Lower leg skin (tissue), 4 donors: ENCODE data around the gene LAMB4. TPM values are rescaled to one million over a fixed set of nuclear protein-coding genes. Genes with fewer than 3 reads are reported as not detected.

Experiments
- DNase-seq, 2 donors: peaks; one replicate each; pipeline ENCODE4 v3.0.0-alpha.2; 2019; ENCODE audit warnings: low spot score in 2 of 2
- H3K4me3 ChIP-seq: fragments of 200-600 bp; sonication (generic); 2 replicates; pipeline ENCODE4 v1.5.1; 2017; ENCODE audit warnings: mild to moderate bottlenecking, low read depth; ENCODE audit not compliant: poor library complexity, severe bottlenecking
- POLR2A ChIP-seq, 2 donors: fragments of 450-650 bp; IDR thresholded peaks; one replicate each; pipeline ENCODE4 v1.6.1; 2016 to 2017; ENCODE audit warnings: antibody characterized with exemption in 2 of 2, mild to moderate bottlenecking in 1 of 2, moderate library complexity in 1 of 2
- WGBS, 2 donors: methylation state at CpG; one replicate each; pipeline ENCODE4 v1.1.5; 2018; 5-methylcytosine and 5-hydroxymethylcytosine counted together
- intact Hi-C: fragments of 100-400 bp; cut with DNase I; formaldehyde crosslinking; loops from one replicate; pipeline ENCODE4 v1.15.0; 2023; ENCODE audit warnings: low total_unique reads
- total RNA-seq, 4 donors: library from RNA; depleted of rRNA; stranded (reverse); fragments of >200 nt; gene quantifications; one replicate each; pipeline ENCODE4 v1.1.0, GENCODE V29; 2016
- TF ChIP-seq, protein P1 (sequence below), 3 donors: fragments of 450-650 bp; IDR thresholded peaks; one replicate each; pipeline ENCODE4 v1.5.1; 2016; ENCODE audit warnings: antibody characterized with exemption in 3 of 3, mild to moderate bottlenecking in 3 of 3, moderate library complexity in 2 of 3

LAMB4 gene
- total RNA-seq, 4 donors from 2014 or later = 125 to 306 (median 156) TPM

DNA sequence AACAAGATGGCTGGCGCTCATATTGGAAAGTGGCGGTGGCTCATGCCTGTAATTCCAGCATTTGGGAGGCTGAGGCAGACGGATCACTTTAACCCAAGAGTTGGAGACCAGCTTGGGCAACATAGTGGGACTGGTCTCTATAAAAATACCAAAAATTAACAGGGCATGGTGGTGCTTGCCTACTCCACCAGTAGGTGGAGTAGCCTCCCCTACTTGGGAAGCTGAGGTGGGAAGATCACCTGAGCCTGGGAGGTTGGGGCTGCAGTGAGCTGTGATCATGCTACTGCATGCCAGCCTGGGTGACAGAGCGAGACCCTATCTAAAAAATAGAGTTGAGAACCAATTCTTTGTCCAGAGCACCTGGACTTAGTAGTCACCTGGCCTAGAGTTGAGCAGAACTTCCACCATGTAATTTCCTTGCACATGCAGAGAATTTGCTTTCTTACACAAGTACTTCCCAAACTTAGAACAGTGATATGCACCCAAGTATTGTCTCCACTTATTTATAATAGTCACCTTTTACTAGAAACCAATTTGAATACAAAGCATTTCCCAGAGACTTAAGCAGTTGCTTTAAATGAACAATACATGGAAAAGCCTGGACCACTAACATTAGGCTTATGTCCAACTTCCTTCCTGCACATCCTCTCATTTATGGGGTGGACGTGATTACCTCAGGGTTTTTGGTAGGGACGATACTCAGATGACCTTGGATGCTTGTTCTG, 15.9 kb downstream of the LAMB4 start:
- H3K4me3 ChIP-seq = no peak overlapping the region
- TF ChIP-seq, protein P1, sequence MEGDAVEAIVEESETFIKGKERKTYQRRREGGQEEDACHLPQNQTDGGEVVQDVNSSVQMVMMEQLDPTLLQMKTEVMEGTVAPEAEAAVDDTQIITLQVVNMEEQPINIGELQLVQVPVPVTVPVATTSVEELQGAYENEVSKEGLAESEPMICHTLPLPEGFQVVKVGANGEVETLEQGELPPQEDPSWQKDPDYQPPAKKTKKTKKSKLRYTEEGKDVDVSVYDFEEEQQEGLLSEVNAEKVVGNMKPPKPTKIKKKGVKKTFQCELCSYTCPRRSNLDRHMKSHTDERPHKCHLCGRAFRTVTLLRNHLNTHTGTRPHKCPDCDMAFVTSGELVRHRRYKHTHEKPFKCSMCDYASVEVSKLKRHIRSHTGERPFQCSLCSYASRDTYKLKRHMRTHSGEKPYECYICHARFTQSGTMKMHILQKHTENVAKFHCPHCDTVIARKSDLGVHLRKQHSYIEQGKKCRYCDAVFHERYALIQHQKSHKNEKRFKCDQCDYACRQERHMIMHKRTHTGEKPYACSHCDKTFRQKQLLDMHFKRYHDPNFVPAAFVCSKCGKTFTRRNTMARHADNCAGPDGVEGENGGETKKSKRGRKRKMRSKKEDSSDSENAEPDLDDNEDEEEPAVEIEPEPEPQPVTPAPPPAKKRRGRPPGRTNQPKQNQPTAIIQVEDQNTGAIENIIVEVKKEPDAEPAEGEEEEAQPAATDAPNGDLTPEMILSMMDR (IDR thresholded peaks at IDR 0.05) = no peak
- TF ChIP-seq POLR2A (IDR thresholded peaks at IDR 0.05) = no peak
- intact Hi-C loops = no loop called here
- WGBS, 2 donors = 73 to 75% methylated on average over 6 of the region's 6 CpGs
- DNase-seq = no peak

DNA sequence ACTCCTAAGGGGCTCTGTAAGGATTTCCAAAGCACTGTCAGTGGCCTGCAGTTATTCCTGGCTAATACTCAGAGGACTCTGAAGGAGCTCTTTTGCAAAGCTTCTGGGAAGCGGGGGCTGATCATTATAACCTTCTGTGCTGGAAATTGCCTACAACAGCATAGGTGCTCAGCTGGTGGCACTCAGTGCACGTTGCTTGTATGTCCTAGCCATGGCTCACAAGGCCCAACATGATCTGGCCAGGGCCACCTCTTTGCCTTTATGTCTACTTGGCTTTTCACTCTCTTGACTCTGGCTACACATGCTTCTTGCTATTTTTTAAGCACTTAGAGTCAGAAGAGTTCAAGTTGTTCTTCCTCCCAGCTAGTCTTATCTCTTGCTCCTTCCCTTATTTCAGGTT, 17.5 kb downstream of the LAMB4 start:
- WGBS, 2 donors = 81 to 86% methylated on average over 2 of the region's 2 CpGs
- no peak for DNase-seq
- no peak overlapping the region for H3K4me3 ChIP-seq
- TF ChIP-seq, protein P1 (IDR thresholded peaks at IDR 0.05) = no peak
- no peak for TF ChIP-seq POLR2A (IDR thresholded peaks at IDR 0.05)
- intact Hi-C loops = no loop called here

DNA sequence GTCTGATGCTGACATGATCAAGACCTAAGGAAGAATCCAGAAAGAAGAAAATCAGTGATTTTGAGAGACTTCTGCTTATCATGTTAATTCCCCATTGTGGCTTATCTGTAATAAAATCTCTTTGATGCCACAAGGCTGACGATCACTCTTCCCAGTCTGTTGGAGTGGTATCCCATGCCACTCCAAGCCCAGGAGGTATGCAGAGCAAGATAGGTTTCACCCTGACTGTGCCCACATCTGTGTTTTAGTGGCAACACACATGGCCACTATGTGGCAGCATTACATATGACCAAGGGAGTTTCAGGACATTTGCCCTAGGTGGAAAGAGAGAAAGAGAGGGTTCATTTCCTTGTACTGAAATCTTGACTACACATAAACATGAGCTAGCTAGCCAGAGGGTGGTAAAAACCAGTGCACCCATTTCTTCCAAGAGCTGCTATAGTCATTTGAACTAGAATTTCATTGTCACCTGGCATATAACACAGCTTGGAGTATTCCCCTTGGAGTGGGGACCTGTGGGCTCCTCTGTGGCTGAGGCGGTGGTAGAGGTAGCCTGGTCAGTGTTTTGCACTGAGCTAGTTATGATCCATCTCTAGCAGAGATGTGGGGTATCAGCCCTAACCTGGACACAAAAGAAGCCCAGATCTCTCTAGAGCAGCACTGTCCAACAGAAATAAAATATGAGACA, 20.8 kb downstream of the LAMB4 start:
- intact Hi-C loops = loop anchor here (5.0 kb wide), 1 partner anchor 38 kb away; no protein-coding TSS in a partner anchor
- DNase-seq = no peak
- H3K4me3 ChIP-seq = no peak overlapping the region
- no peak for TF ChIP-seq POLR2A (IDR thresholded peaks at IDR 0.05)
- TF ChIP-seq, protein P1 (IDR thresholded peaks at IDR 0.05) = no peak
- 71 to 78% methylated on average over 2 of the region's 2 CpGs for WGBS, 2 donors

DNA sequence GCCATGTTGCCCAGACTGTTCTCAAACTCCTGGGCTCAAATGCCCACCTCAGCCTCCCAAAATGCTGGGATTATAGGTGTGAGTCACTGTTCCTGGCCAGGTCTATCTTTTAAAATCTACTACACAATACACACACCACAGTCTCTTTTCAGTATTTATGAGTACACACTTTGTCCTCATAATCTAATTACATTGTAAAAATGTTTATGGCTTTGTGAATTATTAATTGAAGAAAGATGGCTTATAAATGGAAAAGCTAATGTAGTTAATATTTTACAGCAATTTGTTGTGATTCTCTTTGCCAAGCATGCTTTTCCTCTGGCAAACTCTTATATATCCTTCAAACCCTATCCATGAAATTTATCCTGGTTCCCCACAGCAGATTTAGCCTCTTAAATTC, 22.0 kb downstream of the LAMB4 start:
- H3K4me3 ChIP-seq = no peak overlapping the region
- DNase-seq = no peak
- intact Hi-C loops = loop anchor here (5.0 kb wide), 1 partner anchor 39 kb away; no protein-coding TSS in a partner anchor
- TF ChIP-seq, protein P1 (IDR thresholded peaks at IDR 0.05) = no peak
- TF ChIP-seq POLR2A (IDR thresholded peaks at IDR 0.05) = no peak

DNA sequence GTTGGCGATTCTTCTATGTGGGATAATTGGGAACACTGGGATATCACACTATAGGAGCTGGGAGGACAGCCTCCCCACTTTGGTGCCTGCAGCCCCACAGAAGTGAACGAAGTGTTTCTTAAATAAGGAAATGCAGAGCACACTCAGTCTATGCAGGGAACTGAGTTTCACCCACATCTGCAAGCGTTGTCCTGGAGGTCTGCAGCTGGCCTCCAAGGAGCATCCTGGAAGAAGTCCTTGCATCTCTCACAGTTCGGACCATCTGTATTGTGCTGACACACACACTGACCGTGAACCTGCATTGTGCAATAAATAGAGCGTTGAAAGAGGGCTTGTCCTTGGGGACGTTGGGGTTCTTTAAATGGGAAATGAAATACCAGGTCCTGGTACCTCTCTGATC, 25.8 kb downstream of the LAMB4 start:
- no peak overlapping the region for H3K4me3 ChIP-seq
- WGBS, 2 donors = 79 to 85% methylated on average over 7 of the region's 7 CpGs
- intact Hi-C loops = no loop called here

More for the DNA sequence above, 25.8 kb downstream of the LAMB4 start:
- DNase-seq = no peak
- TF ChIP-seq, protein P1 (IDR thresholded peaks at IDR 0.05) = no peak
- TF ChIP-seq POLR2A (IDR thresholded peaks at IDR 0.05) = no peak
